Progenitor cell of endocrine pancreas (in vitro differentiated cells): ENCODE data around the gene ABCD1. TPM values are rescaled to one million over a fixed set of nuclear protein-coding genes. Genes with fewer than 3 reads are reported as not detected.
"Not testable (repeated sequence)": the region's sequence is repeated elsewhere in the genome, so short reads cannot be mapped to it uniquely, and the experiment has no call there.

Experiments used
- DNase-seq: peaks from one replicate; pipeline ENCODE4 v3.0.0; 2021; ENCODE audit warnings: low spot score; ENCODE audit not compliant: unreplicated experiment
- H3K27ac Mint-ChIP-seq: 2 replicates; pipeline ENCODE4 v1.8.0; 2021; ENCODE audit warnings: mild to moderate bottlenecking, moderate library complexity, mixed read lengths
- H3K27me3 Mint-ChIP-seq: 2 replicates; pipeline ENCODE4 v1.8.0; 2021; ENCODE audit warnings: mixed read lengths
- H3K36me3 Mint-ChIP-seq: 2 replicates; pipeline ENCODE4 v1.8.0; 2022; ENCODE audit warnings: mixed read lengths; ENCODE audit not compliant: insufficient read depth
- H3K4me1 Mint-ChIP-seq: 2 replicates; pipeline ENCODE4 v1.8.0; 2021; ENCODE audit warnings: low read depth, mixed read lengths
- H3K4me3 Mint-ChIP-seq: 2 replicates; pipeline ENCODE4 v1.8.0; 2021; ENCODE audit warnings: low read depth, mild to moderate bottlenecking, moderate library complexity, mixed read lengths
- H3K9me3 Mint-ChIP-seq: 2 replicates; pipeline ENCODE4 v1.8.0; 2021; ENCODE audit warnings: low read depth, mixed read lengths
- total RNA-seq: library from RNA; stranded (reverse); gene quantifications from 2 replicates; pipeline ENCODE4 v1.2.1, GENCODE V29; 2021
- TF ChIP-seq, protein P1 (sequence below): fragments of 200-600 bp; sonication (generic); IDR thresholded peaks from one replicate; pipeline ENCODE4 v1.5.0; 2021; ENCODE audit warnings: antibody characterized with exemption, mild to moderate bottlenecking; ENCODE audit not compliant: unreplicated experiment

ABCD1 gene
- total RNA-seq, 1 donor from 2014 or later: 15.2 TPM

GRCh38 chrX:153688911-153689590, 35.6 kb upstream of the ABCD1 start:
- Mint-ChIP-seq H3K4me1 (peaks cover 5% of the 10 kb centered on the region), H3K36me3 (no peaks in the 10 kb centered on the region), H3K9me3 (no peaks in the 10 kb centered on the region), H3K27ac (no peak overlapping the region), H3K4me3 (peak overlapping the region; percentile 38), H3K27me3 (no peaks in the 10 kb centered on the region)
- no peak for DNase-seq
- TF ChIP-seq, protein P1, sequence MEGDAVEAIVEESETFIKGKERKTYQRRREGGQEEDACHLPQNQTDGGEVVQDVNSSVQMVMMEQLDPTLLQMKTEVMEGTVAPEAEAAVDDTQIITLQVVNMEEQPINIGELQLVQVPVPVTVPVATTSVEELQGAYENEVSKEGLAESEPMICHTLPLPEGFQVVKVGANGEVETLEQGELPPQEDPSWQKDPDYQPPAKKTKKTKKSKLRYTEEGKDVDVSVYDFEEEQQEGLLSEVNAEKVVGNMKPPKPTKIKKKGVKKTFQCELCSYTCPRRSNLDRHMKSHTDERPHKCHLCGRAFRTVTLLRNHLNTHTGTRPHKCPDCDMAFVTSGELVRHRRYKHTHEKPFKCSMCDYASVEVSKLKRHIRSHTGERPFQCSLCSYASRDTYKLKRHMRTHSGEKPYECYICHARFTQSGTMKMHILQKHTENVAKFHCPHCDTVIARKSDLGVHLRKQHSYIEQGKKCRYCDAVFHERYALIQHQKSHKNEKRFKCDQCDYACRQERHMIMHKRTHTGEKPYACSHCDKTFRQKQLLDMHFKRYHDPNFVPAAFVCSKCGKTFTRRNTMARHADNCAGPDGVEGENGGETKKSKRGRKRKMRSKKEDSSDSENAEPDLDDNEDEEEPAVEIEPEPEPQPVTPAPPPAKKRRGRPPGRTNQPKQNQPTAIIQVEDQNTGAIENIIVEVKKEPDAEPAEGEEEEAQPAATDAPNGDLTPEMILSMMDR: no peak

- Mint-ChIP-seq H3K36me3 (no peaks in the 10 kb centered on the region), H3K4me1 (peaks cover 5% of the 10 kb centered on the region), H3K9me3 (no peaks in the 10 kb centered on the region), H3K27me3 (no peaks in the 10 kb centered on the region), H3K27ac (no peak overlapping the region), H3K4me3 (peak overlapping the region; percentile 38)
- DNase-seq: no peak
- TF ChIP-seq, protein P1: peak; percentile 35
Observed at GRCh38 chrX:153689654-153690465, 34.8 kb upstream of the ABCD1 start.

- Mint-ChIP-seq H3K27ac (no peak overlapping the region), H3K36me3 (no peaks in the 10 kb centered on the region), H3K4me3 (no peak overlapping the region), H3K27me3 (no peaks in the 10 kb centered on the region), H3K4me1 (peaks cover 5% of the 10 kb centered on the region), H3K9me3 (no peaks in the 10 kb centered on the region)
- no peak for DNase-seq
- TF ChIP-seq, protein P1: no peak
Observed at GRCh38 chrX:153690466-153690865, 34.2 kb upstream of the ABCD1 start.

- H3K4me1 Mint-ChIP-seq, H3K4me3 Mint-ChIP-seq, DNase-seq, H3K36me3 Mint-ChIP-seq, H3K27ac Mint-ChIP-seq, H3K9me3 Mint-ChIP-seq, H3K27me3 Mint-ChIP-seq: not testable (repeated sequence)
Observed at GRCh38 chrX:153691032-153691827, 33.4 kb upstream of the ABCD1 start.

- TF ChIP-seq, protein P1: no peak
- Mint-ChIP-seq H3K27ac (no peak overlapping the region), H3K4me3 (no peak overlapping the region), H3K4me1 (no peaks in the 10 kb centered on the region), H3K9me3 (no peaks in the 10 kb centered on the region), H3K27me3 (no peaks in the 10 kb centered on the region), H3K36me3 (peaks cover 1% of the 10 kb centered on the region)
- DNase-seq: no peak
Observed at GRCh38 chrX:153692003-153692402, 32.7 kb upstream of the ABCD1 start.
